ENCODE measurements around the gene FGF1. TPM values are rescaled to one million over a fixed set of nuclear protein-coding genes. Genes with fewer than 3 reads are reported as not detected.

The FGF1 gene
- total RNA-seq, 1 experiment from 2014 or later, result not detected

- no peaks in the 10 kb centered on the region for H3K27me3 ChIP-seq
- H3K4me1 ChIP-seq, result 0 out of 2 replicates have a peak, but pooled peaks cover 2% of the 10 kb centered on the region
- no peak for DNase-seq
- no peaks in the 10 kb centered on the region for H3K36me3 ChIP-seq
- H3K27ac ChIP-seq, result no peak overlapping the region
- H3K9me3 ChIP-seq (replicated peaks), result no peaks in the 10 kb centered on the region
- no peak overlapping the region for H3K4me3 ChIP-seq
Measured at GRCh38 chr5:142703153-142703552, 17.3 kb upstream of the FGF1 start.

- H3K4me1 ChIP-seq, result peaks cover 13% of the 10 kb centered on the region
- no peaks in the 10 kb centered on the region for H3K27me3 ChIP-seq
- H3K9me3 ChIP-seq (replicated peaks), result no peaks in the 10 kb centered on the region
- DNase-seq, result no peak
- H3K27ac ChIP-seq, result no peak overlapping the region
- no peaks in the 10 kb centered on the region for H3K36me3 ChIP-seq
- no peak overlapping the region for H3K4me3 ChIP-seq
Measured at GRCh38 chr5:142701673-142702311, 15.9 kb upstream of the FGF1 start.

GRCh38 chr5:142700566-142700965 lies 14.7 kb upstream of the FGF1 start:
- Histone ChIP-seq H3K4me1 (peaks cover 17% of the 10 kb centered on the region), H3K27ac (no peak overlapping the region)
- no peak for DNase-seq

GRCh38 chr5:142699184-142699720 lies 13.4 kb upstream of the FGF1 start:
- Histone ChIP-seq H3K27ac (no peak overlapping the region), H3K9me3 (replicated peaks) (no peaks in the 10 kb centered on the region), H3K4me1 (peaks cover 17% of the 10 kb centered on the region), H3K4me3 (no peak overlapping the region), H3K27me3 (no peaks in the 10 kb centered on the region), H3K36me3 (no peaks in the 10 kb centered on the region)
- DNase-seq, result peak; percentile 70 to 94

More at GRCh38 chr5:142700566-142700965, 14.7 kb upstream of the FGF1 start:
- Histone ChIP-seq H3K27me3 (no peaks in the 10 kb centered on the region), H3K36me3 (no peaks in the 10 kb centered on the region), H3K9me3 (replicated peaks) (no peaks in the 10 kb centered on the region), H3K4me3 (no peak overlapping the region)

- H3K4me1 ChIP-seq, result peaks cover 17% of the 10 kb centered on the region
- DNase-seq, result no peak
- no peaks in the 10 kb centered on the region for H3K9me3 ChIP-seq (replicated peaks)
- no peak overlapping the region for H3K27ac ChIP-seq
- no peak overlapping the region for H3K4me3 ChIP-seq
- no peaks in the 10 kb centered on the region for H3K36me3 ChIP-seq
- no peaks in the 10 kb centered on the region for H3K27me3 ChIP-seq
Measured at GRCh38 chr5:142698447-142699183, 12.7 kb upstream of the FGF1 start.

- Histone ChIP-seq H3K9me3 (replicated peaks) (no peaks in the 10 kb centered on the region), H3K27me3 (no peaks in the 10 kb centered on the region), H3K4me3 (no peak overlapping the region), H3K27ac (no peak overlapping the region), H3K4me1 (peaks cover 17% of the 10 kb centered on the region), H3K36me3 (no peaks in the 10 kb centered on the region)
- peak; percentile 64 to 72 for DNase-seq
Measured at GRCh38 chr5:142697356-142698255, 11.7 kb upstream of the FGF1 start.

- DNase-seq, result no peak
- H3K27me3 ChIP-seq, result no peaks in the 10 kb centered on the region
- H3K9me3 ChIP-seq (replicated peaks), result no peaks in the 10 kb centered on the region
- H3K4me3 ChIP-seq, result no peak overlapping the region
- no peak overlapping the region for H3K27ac ChIP-seq
- no peaks in the 10 kb centered on the region for H3K36me3 ChIP-seq
- H3K4me1 ChIP-seq, result peaks cover 17% of the 10 kb centered on the region
Measured at GRCh38 chr5:142696379-142696778, 10.5 kb upstream of the FGF1 start.

- Histone ChIP-seq H3K4me3 (no peak overlapping the region), H3K27ac (no peak overlapping the region), H3K4me1 (peaks cover 17% of the 10 kb centered on the region), H3K36me3 (no peaks in the 10 kb centered on the region), H3K27me3 (no peaks in the 10 kb centered on the region), H3K9me3 (replicated peaks) (no peaks in the 10 kb centered on the region)
- DNase-seq, result no peak
Measured at GRCh38 chr5:142694092-142694856, 8.4 kb upstream of the FGF1 start.

- H3K36me3 ChIP-seq, result no peaks in the 10 kb centered on the region
- H3K27ac ChIP-seq, result no peak overlapping the region
- peaks cover 9% of the 10 kb centered on the region for H3K4me1 ChIP-seq
- DNase-seq, result no peak
- H3K9me3 ChIP-seq (replicated peaks), result no peaks in the 10 kb centered on the region
- no peak overlapping the region for H3K4me3 ChIP-seq
- H3K27me3 ChIP-seq, result 0 out of 2 replicates have a peak, but pooled peaks cover 9% of the 10 kb centered on the region
Measured at GRCh38 chr5:142692321-142692894, 6.5 kb upstream of the FGF1 start.

GRCh38 chr5:142690667-142691066 lies 4.8 kb upstream of the FGF1 start:
- Histone ChIP-seq H3K36me3 (no peaks in the 10 kb centered on the region), H3K27ac (no peak overlapping the region), H3K4me1 (peaks cover 4% of the 10 kb centered on the region; the same call in 1 of the 2 replicates), H3K9me3 (replicated peaks) (no peaks in the 10 kb centered on the region), H3K4me3 (no peak overlapping the region), H3K27me3 (0 out of 2 replicates have a peak, but pooled peaks cover 9% of the 10 kb centered on the region)
- no peak for DNase-seq

GRCh38 chr5:142689081-142689480 lies 3.2 kb upstream of the FGF1 start:
- Histone ChIP-seq H3K27ac (no peak overlapping the region), H3K4me3 (no peak overlapping the region), H3K4me1 (peaks cover 9% of the 10 kb centered on the region; the same call in 1 of the 2 replicates), H3K9me3 (replicated peaks) (no peaks in the 10 kb centered on the region), H3K36me3 (no peaks in the 10 kb centered on the region), H3K27me3 (0 out of 2 replicates have a peak, but pooled peaks cover 9% of the 10 kb centered on the region)
- no peak for DNase-seq

GRCh38 chr5:142688281-142688989 lies 2.5 kb upstream of the FGF1 start:
- no peaks in the 10 kb centered on the region for H3K9me3 ChIP-seq (replicated peaks)
- no peak for DNase-seq
- H3K27ac ChIP-seq, result no peak overlapping the region
- no peak overlapping the region for H3K4me3 ChIP-seq
- peaks cover 9% of the 10 kb centered on the region; the same call in 1 of the 2 replicates for H3K4me1 ChIP-seq
- H3K36me3 ChIP-seq, result no peaks in the 10 kb centered on the region
- H3K27me3 ChIP-seq, result 0 out of 2 replicates have a peak, but pooled peaks cover 9% of the 10 kb centered on the region

GRCh38 chr5:142686968-142687367 lies 1.1 kb upstream of the FGF1 start:
- no peak for DNase-seq
- Histone ChIP-seq H3K27me3 (0 out of 2 replicates have a peak, but pooled peaks cover 9% of the 10 kb centered on the region), H3K4me1 (peaks cover 9% of the 10 kb centered on the region; the same call in 1 of the 2 replicates), H3K4me3 (no peak overlapping the region), H3K36me3 (no peaks in the 10 kb centered on the region), H3K9me3 (replicated peaks) (no peaks in the 10 kb centered on the region), H3K27ac (no peak overlapping the region)
